ENCODE results near the gene EMC10.

EMC10 gene

GRCh38 chr19:50476224-50476906 lies at the start of gene EMC10, which contains the start of gene GARIN5A:
Gene EMC10 (plus strand): TSS chr19:50476507. CDS start chr19:50476545, 38 bp downstream.
Gene GARIN5A (minus strand): TSS chr19:50476848. CDS start chr19:50476388, 460 bp downstream.
- H3K27ac ChIP-seq: peak within 1 kb of the TSS; percentile 76
- TF ChIP-seq, protein P1, sequence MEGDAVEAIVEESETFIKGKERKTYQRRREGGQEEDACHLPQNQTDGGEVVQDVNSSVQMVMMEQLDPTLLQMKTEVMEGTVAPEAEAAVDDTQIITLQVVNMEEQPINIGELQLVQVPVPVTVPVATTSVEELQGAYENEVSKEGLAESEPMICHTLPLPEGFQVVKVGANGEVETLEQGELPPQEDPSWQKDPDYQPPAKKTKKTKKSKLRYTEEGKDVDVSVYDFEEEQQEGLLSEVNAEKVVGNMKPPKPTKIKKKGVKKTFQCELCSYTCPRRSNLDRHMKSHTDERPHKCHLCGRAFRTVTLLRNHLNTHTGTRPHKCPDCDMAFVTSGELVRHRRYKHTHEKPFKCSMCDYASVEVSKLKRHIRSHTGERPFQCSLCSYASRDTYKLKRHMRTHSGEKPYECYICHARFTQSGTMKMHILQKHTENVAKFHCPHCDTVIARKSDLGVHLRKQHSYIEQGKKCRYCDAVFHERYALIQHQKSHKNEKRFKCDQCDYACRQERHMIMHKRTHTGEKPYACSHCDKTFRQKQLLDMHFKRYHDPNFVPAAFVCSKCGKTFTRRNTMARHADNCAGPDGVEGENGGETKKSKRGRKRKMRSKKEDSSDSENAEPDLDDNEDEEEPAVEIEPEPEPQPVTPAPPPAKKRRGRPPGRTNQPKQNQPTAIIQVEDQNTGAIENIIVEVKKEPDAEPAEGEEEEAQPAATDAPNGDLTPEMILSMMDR (conservative IDR thresholded peaks at IDR 0.05): no peak
- TF ChIP-seq ZFX (IDR thresholded peaks at IDR 0.05): peak; percentile 61; the same call in 1 of the 2 replicates

GRCh38 chr19:50427318-50427925 lies 48.9 kb upstream of the EMC10 start:
- no peak for TF ChIP-seq ZFX (IDR thresholded peaks at IDR 0.05)
- TF ChIP-seq, protein P1 (conservative IDR thresholded peaks at IDR 0.05): no peak
- H3K27ac ChIP-seq: no peak overlapping the region

DNA sequence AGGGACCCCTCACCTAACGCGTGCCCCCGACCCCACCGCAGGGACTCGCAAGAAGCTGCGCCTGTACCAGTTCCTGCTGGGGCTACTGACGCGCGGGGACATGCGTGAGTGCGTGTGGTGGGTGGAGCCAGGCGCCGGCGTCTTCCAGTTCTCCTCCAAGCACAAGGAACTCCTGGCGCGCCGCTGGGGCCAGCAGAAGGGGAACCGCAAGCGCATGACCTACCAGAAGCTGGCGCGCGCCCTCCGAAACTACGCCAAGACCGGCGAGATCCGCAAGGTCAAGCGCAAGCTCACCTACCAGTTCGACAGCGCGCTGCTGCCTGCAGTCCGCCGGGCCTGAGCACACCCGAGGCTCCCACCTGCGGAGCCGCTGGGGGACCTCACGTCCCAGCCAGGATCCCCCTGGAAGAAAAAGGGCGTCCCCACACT lies 48.3 kb upstream of the EMC10 start:
- no peak for TF ChIP-seq ZFX (IDR thresholded peaks at IDR 0.05)
- TF ChIP-seq, protein P1 (conservative IDR thresholded peaks at IDR 0.05): no peak
- H3K27ac ChIP-seq: no peak overlapping the region

DNA sequence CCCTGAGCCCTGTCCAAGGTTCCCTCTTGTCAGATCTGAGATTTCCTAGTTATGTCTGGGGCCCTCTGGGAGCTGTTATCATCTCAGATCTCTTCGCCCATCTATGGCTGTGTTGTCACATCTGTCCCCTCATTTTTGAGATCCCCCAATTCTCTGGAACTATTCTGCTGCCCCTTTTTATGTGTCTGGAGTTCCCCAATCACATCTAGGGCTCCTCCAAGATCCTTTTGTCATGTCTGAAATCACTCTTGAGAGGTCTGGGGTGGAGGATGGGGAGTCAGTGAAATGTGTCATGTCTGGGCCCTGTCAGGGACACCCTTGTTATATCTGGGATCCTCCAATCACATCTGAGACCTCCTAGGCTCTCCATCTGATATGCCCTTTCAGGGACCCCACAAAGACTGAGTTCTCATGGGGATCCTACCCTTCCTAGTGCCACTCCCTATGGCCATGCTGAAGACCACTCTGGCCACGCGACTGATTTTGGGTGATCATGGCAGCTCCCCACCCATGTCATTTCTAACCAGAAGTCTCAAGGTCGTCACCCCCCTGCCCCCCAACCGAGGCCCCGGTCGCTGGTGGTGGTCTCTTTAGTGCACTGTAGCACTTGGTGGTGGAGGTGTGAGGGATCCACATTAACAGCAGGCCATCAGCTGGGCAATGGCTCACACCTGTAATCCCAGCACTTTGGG lies 47.4 kb upstream of the EMC10 start:
- H3K27ac ChIP-seq: no peak overlapping the region
- TF ChIP-seq, protein P1 (conservative IDR thresholded peaks at IDR 0.05): no peak
- TF ChIP-seq ZFX (IDR thresholded peaks at IDR 0.05): no peak

DNA sequence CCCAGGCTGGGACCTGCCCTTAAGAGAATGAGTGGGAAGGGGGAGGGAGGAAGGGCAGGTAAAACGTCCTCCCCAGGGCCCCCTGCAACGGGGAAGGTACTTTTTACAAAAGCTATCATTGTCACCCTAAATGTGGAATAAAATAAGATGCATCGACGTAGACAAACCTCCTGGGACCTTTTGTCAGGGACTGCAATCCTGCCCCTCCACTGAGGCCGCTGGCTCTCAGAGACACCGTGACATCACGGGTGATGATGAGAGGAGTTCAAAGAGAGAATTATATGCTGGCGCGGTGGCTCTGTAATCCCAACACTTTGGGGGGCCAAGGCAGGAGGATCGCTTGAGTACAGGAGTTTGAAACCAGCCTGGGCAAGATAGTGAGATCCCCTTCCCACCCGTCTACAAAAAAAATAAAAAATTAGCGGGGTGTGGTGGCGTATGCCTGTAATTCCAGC lies 45.4 kb upstream of the EMC10 start:
- H3K27ac ChIP-seq: no peak overlapping the region
- TF ChIP-seq, protein P1 (conservative IDR thresholded peaks at IDR 0.05): no peak
- TF ChIP-seq ZFX (IDR thresholded peaks at IDR 0.05): no peak

DNA sequence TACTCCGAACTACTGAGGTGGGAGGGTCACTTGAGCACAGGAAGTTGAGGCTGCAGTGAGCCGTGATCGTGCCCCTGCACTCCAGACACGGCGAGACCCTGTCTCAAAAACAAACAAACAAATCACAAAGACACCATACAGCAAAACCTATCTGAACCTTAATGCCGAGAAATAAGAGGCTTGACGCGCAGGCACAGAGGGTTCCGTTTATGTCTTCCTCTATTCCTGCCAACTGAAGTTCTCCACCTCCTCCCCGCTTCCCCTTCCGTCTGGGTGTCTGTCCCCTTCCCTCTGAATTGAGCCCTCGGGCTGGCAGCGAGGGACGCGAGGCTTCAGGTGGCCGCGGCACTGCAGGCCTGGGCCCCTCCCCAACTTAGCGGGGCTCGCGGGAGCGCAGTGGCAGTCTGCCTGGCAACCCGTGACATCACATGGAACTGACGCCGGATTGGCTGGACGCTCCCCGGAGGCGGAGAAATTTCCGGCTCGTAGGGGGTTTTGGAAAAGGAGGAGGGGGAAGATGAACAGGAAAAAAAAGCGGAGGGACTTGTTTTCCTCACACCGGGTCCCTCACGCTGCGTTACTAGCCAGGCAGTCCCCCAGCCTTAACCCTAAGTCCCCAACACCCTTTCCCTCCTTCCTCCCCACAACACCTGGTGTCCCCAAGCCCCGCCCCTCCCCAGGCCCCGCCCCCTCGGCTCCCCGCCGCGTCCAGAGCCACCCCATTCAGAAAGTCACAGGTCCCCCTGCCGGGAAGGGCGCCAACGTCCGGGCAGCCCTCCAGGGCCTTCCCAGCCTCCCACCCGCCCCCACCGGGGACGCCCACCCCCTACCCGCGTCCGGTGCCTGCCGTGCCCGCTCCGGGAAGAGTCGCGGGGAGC lies 44.7 kb upstream of the EMC10 start:
- TF ChIP-seq, protein P1 (conservative IDR thresholded peaks at IDR 0.05): no peak
- no peak for TF ChIP-seq ZFX (IDR thresholded peaks at IDR 0.05)
- 0 out of 2 replicates have a peak overlapping the region, but pooled peaks have one; percentile 5 for H3K27ac ChIP-seq
